Right kidney (tissue), 9 donors: ENCODE measurements around the gene DDIT3.
A peak's percentile ranks its signal among the peaks of the same experiment; 100 is the strongest.
"Not testable (repeated sequence)": the region's sequence is repeated elsewhere in the genome, so short reads cannot be mapped to it uniquely, and the experiment has no call there.

Experiments
- DNase-seq: peaks from one replicate; pipeline ENCODE4 v3.0.0-alpha.2; 2016
- long read RNA-seq, 8 donors: transcript quantifications; one replicate each; lab custom pipeline, GENCODE V29; 2026

DDIT3 gene
- long read RNA-seq, donor 1, transcript DDIT3-201 (4 exons, 906 nt) = major isoform, 12 of 16 reads
- long read RNA-seq, donor 1, partial matches to known transcripts = 0 of 16 reads
- long read RNA-seq, donor 1, other reads (novel, unspliced or antisense) = 0 of 16 reads
- long read RNA-seq, donor 2, transcript DDIT3-201 (4 exons, 906 nt) = major isoform, 7 of 10 reads
- long read RNA-seq, donor 2, partial matches to known transcripts = 0 of 10 reads
- long read RNA-seq, donor 2, other reads (novel, unspliced or antisense) = 0 of 10 reads
- long read RNA-seq, donor 3, transcript DDIT3-201 (4 exons, 906 nt) = major isoform, 7 of 8 reads
- long read RNA-seq, donor 3, partial matches to known transcripts = 0 of 8 reads
- long read RNA-seq, donor 3, other reads (novel, unspliced or antisense) = 0 of 8 reads
- long read RNA-seq, donor 4, transcript DDIT3-201 (4 exons, 906 nt) = major isoform, 16 of 19 reads
- long read RNA-seq, donor 4, partial matches to known transcripts = 0 of 19 reads
- long read RNA-seq, donor 4, other reads (novel, unspliced or antisense) = 0 of 19 reads
- long read RNA-seq, donor 5, transcript DDIT3-201 (4 exons, 906 nt) = major isoform, 9 of 17 reads
- long read RNA-seq, donor 5, partial matches to known transcripts = 0 of 17 reads
- long read RNA-seq, donor 5, other reads (novel, unspliced or antisense) = 0 of 17 reads
- long read RNA-seq, donor 6, transcript DDIT3-202 (4 exons, 872 nt) = minor isoform, 5 of 19 reads
- long read RNA-seq, donor 6, transcript DDIT3-201 (4 exons, 906 nt) = major isoform, 13 of 19 reads
- long read RNA-seq, donor 6, partial matches to known transcripts = 0 of 19 reads
- long read RNA-seq, donor 6, other reads (novel, unspliced or antisense) = 0 of 19 reads
- long read RNA-seq, donor 7, transcript DDIT3-201 (4 exons, 906 nt) = major isoform, 17 of 22 reads
- long read RNA-seq, donor 7, partial matches to known transcripts = 0 of 22 reads
- long read RNA-seq, donor 7, other reads (novel, unspliced or antisense) = 0 of 22 reads
- long read RNA-seq, donor 8, transcript DDIT3-201 (4 exons, 906 nt) = major isoform, 13 of 56 reads
- long read RNA-seq, donor 8, partial matches to known transcripts = 38 of 56 reads
- long read RNA-seq, donor 8, other reads (novel, unspliced or antisense) = 0 of 56 reads

- DNase-seq = peak; percentile 93
These were observed at the start of gene DDIT3 for GRCh38 chr12:57520053-57520818. DDIT3 (minus strand) TSS chr12:57520514; CDS start chr12:57517406, 3,108 bp downstream.

- DNase-seq = no peak
These were observed 49.5 kb upstream of the DDIT3 start for GRCh38 chr12:57569858-57570257.

GRCh38 chr12:57568838-57569237 is 48.5 kb upstream of the DDIT3 start:
- DNase-seq = no peak

- DNase-seq = no peak
These were observed 43.9 kb upstream of the DDIT3 start for GRCh38 chr12:57564178-57564740.

- DNase-seq = no peak
These were observed 43.0 kb upstream of the DDIT3 start for GRCh38 chr12:57563358-57563757.

- not testable (repeated sequence) for DNase-seq
These were observed 40.8 kb upstream of the DDIT3 start for GRCh38 chr12:57561117-57561516.

- no peak for DNase-seq
These were observed 40.2 kb upstream of the DDIT3 start for GRCh38 chr12:57560516-57560915.

GRCh38 chr12:57558864-57559263 is 38.5 kb upstream of the DDIT3 start:
- no peak for DNase-seq

GRCh38 chr12:57554897-57555296 is 34.6 kb upstream of the DDIT3 start:
- no peak for DNase-seq

GRCh38 chr12:57554453-57554852 is 34.1 kb upstream of the DDIT3 start:
- no peak for DNase-seq

- DNase-seq = no peak
These were observed 33.3 kb upstream of the DDIT3 start for GRCh38 chr12:57553343-57554202.

GRCh38 chr12:57552835-57553313 is 32.6 kb upstream of the DDIT3 start:
- no peak for DNase-seq

GRCh38 chr12:57552306-57552651 is 32.0 kb upstream of the DDIT3 start:
- no peak for DNase-seq

GRCh38 chr12:57551637-57552305 is 31.5 kb upstream of the DDIT3 start:
- no peak for DNase-seq

GRCh38 chr12:57550641-57551549 is 30.6 kb upstream of the DDIT3 start:
- no peak for DNase-seq

GRCh38 chr12:57549909-57550640 is 29.8 kb upstream of the DDIT3 start, which contains the start of gene KIF5A:
KIF5A (plus strand) TSS chr12:57550044; CDS start chr12:57550272, 228 bp downstream.
- DNase-seq = peak; percentile 53

GRCh38 chr12:57549203-57549908 is 29.0 kb upstream of the DDIT3 start:
- DNase-seq = no peak
